Measurements from ENCODE around the gene KIZ. TPM values are rescaled to one million over a fixed set of nuclear protein-coding genes. Genes with fewer than 3 reads are reported as not detected.
"Not testable (repeated sequence)": the region's sequence is repeated elsewhere in the genome, so short reads cannot be mapped to it uniquely, and the experiment has no call there.

The KIZ gene
- total and polyA plus RNA-seq, 3 donors from 2014 or later = 41.4 to 76.7 (median 73.3) TPM

DNA sequence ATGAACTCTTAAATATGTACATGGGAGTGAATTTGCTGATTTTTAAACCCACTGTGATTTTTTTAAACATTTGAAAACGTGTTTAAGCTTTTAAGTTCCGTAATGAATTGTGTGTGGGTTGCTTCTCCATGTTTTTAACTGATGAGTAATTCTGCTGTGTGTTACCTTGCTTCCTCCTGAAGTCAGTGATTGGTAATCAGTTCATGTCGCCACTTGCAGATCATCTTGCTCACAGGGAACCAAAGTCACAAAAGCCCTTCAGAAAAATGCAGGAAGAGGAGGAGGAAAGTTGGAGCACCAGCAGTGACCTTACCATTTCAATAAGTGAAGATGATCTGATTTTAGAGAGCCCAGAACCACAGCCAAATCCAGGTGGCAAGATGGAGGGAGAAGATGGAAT, 36.7 kb downstream of the KIZ start:
- WGBS, 2 donors = 87 to 88% methylated on average over 3 of the region's 3 CpGs
- H3K4me3 ChIP-seq = no peak overlapping the region
- no peaks in the 10 kb centered on the region for H3K4me1 ChIP-seq
- TF ChIP-seq POLR2A (IDR thresholded peaks at IDR 0.05) = no peak
- TF ChIP-seq, protein P1, sequence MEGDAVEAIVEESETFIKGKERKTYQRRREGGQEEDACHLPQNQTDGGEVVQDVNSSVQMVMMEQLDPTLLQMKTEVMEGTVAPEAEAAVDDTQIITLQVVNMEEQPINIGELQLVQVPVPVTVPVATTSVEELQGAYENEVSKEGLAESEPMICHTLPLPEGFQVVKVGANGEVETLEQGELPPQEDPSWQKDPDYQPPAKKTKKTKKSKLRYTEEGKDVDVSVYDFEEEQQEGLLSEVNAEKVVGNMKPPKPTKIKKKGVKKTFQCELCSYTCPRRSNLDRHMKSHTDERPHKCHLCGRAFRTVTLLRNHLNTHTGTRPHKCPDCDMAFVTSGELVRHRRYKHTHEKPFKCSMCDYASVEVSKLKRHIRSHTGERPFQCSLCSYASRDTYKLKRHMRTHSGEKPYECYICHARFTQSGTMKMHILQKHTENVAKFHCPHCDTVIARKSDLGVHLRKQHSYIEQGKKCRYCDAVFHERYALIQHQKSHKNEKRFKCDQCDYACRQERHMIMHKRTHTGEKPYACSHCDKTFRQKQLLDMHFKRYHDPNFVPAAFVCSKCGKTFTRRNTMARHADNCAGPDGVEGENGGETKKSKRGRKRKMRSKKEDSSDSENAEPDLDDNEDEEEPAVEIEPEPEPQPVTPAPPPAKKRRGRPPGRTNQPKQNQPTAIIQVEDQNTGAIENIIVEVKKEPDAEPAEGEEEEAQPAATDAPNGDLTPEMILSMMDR (IDR thresholded peaks at IDR 0.05) = no peak
- H3K36me3 ChIP-seq (ENCODE audit: low read depth, missing control alignments) = no peaks in the 10 kb centered on the region
- intact Hi-C loops (cut with DNase I; ENCODE audit: low total_unique reads) = no loop called here
- no peaks in the 10 kb centered on the region for H3K9me3 ChIP-seq
- H3K27ac ChIP-seq = no peak overlapping the region
- no peak for DNase-seq
- H3K27me3 ChIP-seq = no peaks in the 10 kb centered on the region

DNA sequence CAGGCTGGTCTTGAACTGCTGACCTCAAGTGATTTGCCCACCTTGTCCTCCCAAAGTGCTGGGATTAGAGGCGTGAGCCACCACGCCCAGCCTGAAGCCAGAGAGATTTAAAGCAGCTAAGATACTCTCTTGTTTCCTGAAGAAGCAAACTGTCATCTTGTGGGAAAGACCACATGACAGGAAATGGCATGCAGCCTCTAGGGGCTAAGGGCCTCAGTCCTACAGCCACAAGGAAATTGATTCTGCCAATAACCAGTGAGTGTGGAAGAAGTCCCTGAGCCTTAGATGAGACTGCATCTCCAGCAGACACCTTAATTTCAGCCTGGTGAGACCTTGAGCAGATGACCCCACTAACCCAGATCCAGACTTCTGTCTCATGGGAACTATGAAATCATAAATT, 40.9 kb downstream of the KIZ start:
- intact Hi-C loops (cut with DNase I; ENCODE audit: low total_unique reads) = no loop called here
- WGBS, 2 donors = 88 to 93% methylated on average over 2 of the region's 2 CpGs
- no peak overlapping the region for H3K4me3 ChIP-seq
- no peaks in the 10 kb centered on the region for H3K27me3 ChIP-seq
- H3K36me3 ChIP-seq (ENCODE audit: low read depth, missing control alignments) = no peaks in the 10 kb centered on the region
- H3K9me3 ChIP-seq = no peaks in the 10 kb centered on the region
- H3K4me1 ChIP-seq = no peaks in the 10 kb centered on the region
- H3K27ac ChIP-seq = no peak overlapping the region
- no peak for DNase-seq
- no peak for TF ChIP-seq POLR2A (IDR thresholded peaks at IDR 0.05)
- TF ChIP-seq, protein P1 (IDR thresholded peaks at IDR 0.05) = no peak

DNA sequence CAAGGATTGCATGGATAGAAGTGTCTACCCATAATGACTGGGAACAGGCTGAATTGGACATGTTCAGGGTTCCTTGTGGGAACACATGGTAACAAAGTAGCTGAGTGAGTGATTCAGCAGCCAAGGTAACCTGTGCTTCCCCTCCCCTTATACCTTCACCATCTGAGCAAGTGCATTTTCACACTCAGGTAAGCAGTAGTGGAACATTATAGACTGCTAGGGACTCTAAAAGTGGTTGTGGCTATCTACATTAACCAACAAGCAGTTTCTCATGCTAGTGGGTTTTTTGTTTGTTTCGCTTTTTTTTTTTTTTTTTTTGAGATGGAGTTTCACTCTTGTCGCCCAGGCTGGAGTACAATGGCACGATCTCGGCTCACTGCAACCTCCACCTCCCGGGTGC, 41.4 kb downstream of the KIZ start:
- Histone ChIP-seq H3K4me1 (no peaks in the 10 kb centered on the region), H3K4me3 (no peak overlapping the region), H3K36me3 (ENCODE audit: low read depth, missing control alignments) (no peaks in the 10 kb centered on the region), H3K27me3 (no peaks in the 10 kb centered on the region), H3K9me3 (no peaks in the 10 kb centered on the region), H3K27ac (no peak overlapping the region)
- no peak for DNase-seq
- intact Hi-C loops (cut with DNase I; ENCODE audit: low total_unique reads) = no loop called here
- TF ChIP-seq POLR2A (IDR thresholded peaks at IDR 0.05) = no peak
- TF ChIP-seq, protein P1 (IDR thresholded peaks at IDR 0.05) = no peak
- WGBS, 2 donors = 94 to 100% methylated on average over 5 of the region's 5 CpGs

DNA sequence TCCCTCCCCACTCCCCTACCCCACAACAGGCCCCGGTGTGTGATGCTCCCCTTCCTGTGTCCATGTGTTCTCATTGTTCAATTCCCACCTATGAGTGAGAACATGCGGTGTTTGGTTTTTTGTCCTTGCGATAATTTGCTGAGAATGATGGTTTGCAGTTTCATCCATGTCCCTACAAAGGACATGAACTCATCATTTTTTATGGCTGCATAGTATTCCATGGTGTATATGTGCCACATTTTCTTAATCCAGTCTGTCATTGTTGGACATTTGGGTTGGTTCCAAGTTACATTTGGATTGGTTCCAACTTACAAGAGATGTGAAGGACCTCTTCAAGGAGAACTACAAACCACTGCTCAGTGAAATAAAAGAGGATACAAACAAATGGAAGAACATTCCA, 42.2 kb downstream of the KIZ start:
- H3K36me3 ChIP-seq (ENCODE audit: low read depth, missing control alignments); H3K9me3 ChIP-seq; H3K27me3 ChIP-seq; H3K4me1 ChIP-seq; intact Hi-C loops (cut with DNase I; ENCODE audit: low total_unique reads); H3K4me3 ChIP-seq; DNase-seq; H3K27ac ChIP-seq: not testable (repeated sequence)
- 98 to 100% methylated on average over 3 of the region's 3 CpGs for WGBS, 2 donors

GRCh38 chr20:21172626-21173025, 46.7 kb downstream of the KIZ start:
- no peak overlapping the region for H3K4me3 ChIP-seq
- H3K36me3 ChIP-seq (ENCODE audit: low read depth, missing control alignments) = no peaks in the 10 kb centered on the region
- DNase-seq = no peak
- H3K9me3 ChIP-seq = no peaks in the 10 kb centered on the region
- intact Hi-C loops (cut with DNase I; ENCODE audit: low total_unique reads) = no loop called here
- no peak overlapping the region for H3K27ac ChIP-seq
- WGBS, 2 donors = 90 to 97% methylated on average over 2 of the region's 2 CpGs
- TF ChIP-seq POLR2A (IDR thresholded peaks at IDR 0.05) = no peak
- TF ChIP-seq, protein P1 (IDR thresholded peaks at IDR 0.05) = no peak
- H3K4me1 ChIP-seq = peaks cover 15% of the 10 kb centered on the region
- no peaks in the 10 kb centered on the region for H3K27me3 ChIP-seq
